Esophagus (tissue), 2 donors: ENCODE data around the gene ACTR3. TPM values are rescaled to one million over a fixed set of nuclear protein-coding genes. Genes with fewer than 3 reads are reported as not detected.
A peak's percentile ranks its signal among the peaks of the same experiment; 100 is the strongest.
"Not testable (repeated sequence)": the region's sequence is repeated elsewhere in the genome, so short reads cannot be mapped to it uniquely, and the experiment has no call there.

Experiments used
- H3K27ac ChIP-seq, 2 donors: one replicate each; pipeline ENCODE4 v1.5.1; 2013; ENCODE audit warnings: low read depth in 2 of 2, mild to moderate bottlenecking in 2 of 2, inconsistent platforms in 1 of 2, low read length in 1 of 2, moderate library complexity in 1 of 2
- H3K27me3 ChIP-seq, 2 donors: one replicate each; pipeline ENCODE4 v1.6.1; 2013; ENCODE audit warnings: low read length in 2 of 2, control low read depth in 1 of 2, mild to moderate bottlenecking in 1 of 2; ENCODE audit not compliant: insufficient read depth in 2 of 2, control insufficient read depth in 1 of 2
- H3K36me3 ChIP-seq, 2 donors: one replicate each; pipeline ENCODE4 v1.6.1; 2013; ENCODE audit warnings: low read length in 1 of 2; ENCODE audit not compliant: control insufficient read depth in 2 of 2, insufficient read depth in 2 of 2
- H3K4me1 ChIP-seq, 2 donors: one replicate each; pipeline ENCODE4 v1.6.1; 2013; ENCODE audit warnings: low read length in 1 of 2; ENCODE audit not compliant: control insufficient read depth in 2 of 2, insufficient read depth in 2 of 2
- H3K4me3 ChIP-seq, 2 donors: one replicate each; pipeline ENCODE4 v1.5.1; 2013; ENCODE audit warnings: low read length in 2 of 2, mild to moderate bottlenecking in 2 of 2, low read depth in 1 of 2, moderate library complexity in 1 of 2
- H3K9me3 ChIP-seq, 2 donors: one replicate each; pipeline ENCODE4 v1.6.1; 2013; ENCODE audit warnings: mild to moderate bottlenecking in 2 of 2, low read depth in 1 of 2, low read length in 1 of 2, moderate library complexity in 1 of 2; ENCODE audit not compliant: control insufficient read depth in 2 of 2, insufficient read depth in 1 of 2
- WGBS, 2 donors: extraction: QIAGEN DNeasy Blood & Tissue Kit; methylation state at CpG; one replicate each; pipeline ENCODE4 v1.1.7; 2013; 5-methylcytosine and 5-hydroxymethylcytosine counted together
- polyA plus RNA-seq, 2 donors: library from polyadenylated mRNA; stranded (reverse); fragments of 200-250 nt; gene quantifications; one replicate each; pipeline ENCODE4 v1.2.3, GENCODE V29; 2013
- donor health status: healthy with polysubstance abuse.
- donor health status: Bipolar disorder and iron deficiency.

The ACTR3 gene
- 100 to 1,000 TPM in 1 of 2 donors, 10 to 100 TPM in 1; 57.2 to 155 TPM for polyA plus RNA-seq

GRCh38 chr2:113889471-113890252, at the start of gene ACTR3:
TSS of gene ACTR3 (plus strand) at chr2:113890089. CDS start at chr2:113890280, 191 bp downstream.
- Histone ChIP-seq H3K4me3 (peak within 1 kb of the TSS; percentile 90 to 96), H3K9me3 (no peaks in the 10 kb centered on the region), H3K36me3 (no peaks in the 10 kb centered on the region), H3K4me1 (peaks cover 0 to 10% of the 10 kb centered on the region in 2 donors), H3K27me3 (no peaks in the 10 kb centered on the region), H3K27ac (peak within 1 kb of the TSS; percentile 95 to 99)
- WGBS, 2 donors = 1% methylated on average over 48 to 51 of the region's 51 CpGs

- Histone ChIP-seq H3K27me3 (no peaks in the 10 kb centered on the region), H3K36me3 (no peaks in the 10 kb centered on the region), H3K27ac (no peak overlapping the region), H3K4me3 (no peak overlapping the region), H3K9me3 (no peaks in the 10 kb centered on the region), H3K4me1 (no peaks in the 10 kb centered on the region)
- WGBS, 2 donors = 83 to 84% methylated on average over 7 of the region's 7 CpGs
Measured at GRCh38 chr2:113840518-113840917, 49.4 kb upstream of the ACTR3 start.

DNA sequence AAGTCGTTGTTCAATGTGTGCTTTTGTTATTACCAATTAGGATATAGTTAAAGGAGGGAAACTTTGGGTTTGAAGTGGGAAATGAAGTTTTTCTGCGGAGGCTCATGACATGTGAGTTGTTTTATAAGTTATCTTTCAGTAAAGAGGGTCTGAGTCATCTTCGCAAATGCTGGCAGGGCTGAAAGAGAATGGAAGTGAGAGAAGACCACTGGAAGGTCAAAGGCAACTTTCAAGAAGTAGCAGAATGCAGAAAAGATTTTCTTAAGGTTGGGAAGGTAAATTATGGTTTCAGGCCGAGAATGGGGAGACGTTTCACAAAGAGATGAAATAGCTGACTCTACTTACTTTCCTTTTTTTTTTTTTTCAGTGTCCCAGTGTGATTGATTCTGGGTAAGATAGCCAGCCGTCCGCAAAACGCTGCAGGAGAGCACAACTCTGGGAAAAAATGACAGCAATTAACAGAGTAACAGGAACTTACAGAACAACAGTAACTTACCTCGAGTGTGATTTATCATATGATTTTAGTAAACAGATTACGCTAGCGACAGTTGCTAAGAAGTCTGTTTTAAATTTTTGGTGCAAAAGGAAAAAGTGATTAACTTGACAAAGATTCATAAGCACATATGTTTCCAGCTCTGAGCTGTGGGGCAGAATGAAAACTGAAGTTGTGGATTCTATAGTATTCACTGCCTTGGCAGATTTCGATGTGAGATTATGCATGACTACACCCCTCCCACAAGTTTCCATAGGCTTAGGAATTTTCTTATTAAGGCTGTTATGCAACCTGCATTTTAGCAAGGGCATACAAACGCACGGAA, 46.8 kb upstream of the ACTR3 start:
- H3K27me3 ChIP-seq = no peaks in the 10 kb centered on the region
- no peaks in the 10 kb centered on the region for H3K36me3 ChIP-seq
- H3K27ac ChIP-seq = peak overlapping the region; percentile 48 to 77
- no peaks in the 10 kb centered on the region for H3K9me3 ChIP-seq
- no peak overlapping the region for H3K4me3 ChIP-seq
- no peaks in the 10 kb centered on the region for H3K4me1 ChIP-seq
- WGBS, 2 donors = 44 to 64% methylated on average over 14 of the region's 14 CpGs

GRCh38 chr2:113843737-113844050, 46.2 kb upstream of the ACTR3 start:
- H3K27me3 ChIP-seq, H3K36me3 ChIP-seq, H3K9me3 ChIP-seq, H3K4me1 ChIP-seq, H3K4me3 ChIP-seq: not testable (repeated sequence)
- peak overlapping the region in 1 of 2 donors; percentile 61 for H3K27ac ChIP-seq
- WGBS, 2 donors = 58 to 81% methylated on average over 4 of the region's 4 CpGs

GRCh38 chr2:113845261-113845660, 44.6 kb upstream of the ACTR3 start:
- H3K36me3 ChIP-seq = no peaks in the 10 kb centered on the region
- WGBS, 2 donors = 63 to 88% methylated on average over 3 of the region's 3 CpGs
- H3K9me3 ChIP-seq = no peaks in the 10 kb centered on the region
- H3K27me3 ChIP-seq = no peaks in the 10 kb centered on the region
- H3K27ac ChIP-seq = no peak overlapping the region
- no peaks in the 10 kb centered on the region for H3K4me1 ChIP-seq
- H3K4me3 ChIP-seq = no peak overlapping the region

DNA sequence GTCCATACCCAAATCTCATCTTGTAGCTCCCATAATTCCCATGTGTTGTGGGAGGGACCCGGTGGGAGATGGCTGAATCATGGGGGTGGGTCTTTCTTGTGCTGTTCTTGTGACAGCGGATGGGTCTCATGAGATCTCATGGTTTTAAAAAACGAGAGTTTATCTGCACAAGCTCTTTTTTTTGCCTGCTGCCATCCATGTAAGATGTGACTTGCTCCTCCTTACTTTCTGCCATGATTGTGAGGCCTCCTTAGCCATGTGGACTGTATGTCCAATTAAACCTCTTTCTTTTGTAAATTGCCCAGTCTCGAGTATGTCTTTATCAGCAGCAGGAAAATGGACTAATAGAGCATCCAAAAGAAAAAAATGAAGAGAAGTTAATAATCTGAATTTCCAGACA, 44.1 kb upstream of the ACTR3 start:
- not testable (repeated sequence) for H3K27ac ChIP-seq
- 83 to 88% methylated on average over 4 of the region's 4 CpGs for WGBS, 2 donors

DNA sequence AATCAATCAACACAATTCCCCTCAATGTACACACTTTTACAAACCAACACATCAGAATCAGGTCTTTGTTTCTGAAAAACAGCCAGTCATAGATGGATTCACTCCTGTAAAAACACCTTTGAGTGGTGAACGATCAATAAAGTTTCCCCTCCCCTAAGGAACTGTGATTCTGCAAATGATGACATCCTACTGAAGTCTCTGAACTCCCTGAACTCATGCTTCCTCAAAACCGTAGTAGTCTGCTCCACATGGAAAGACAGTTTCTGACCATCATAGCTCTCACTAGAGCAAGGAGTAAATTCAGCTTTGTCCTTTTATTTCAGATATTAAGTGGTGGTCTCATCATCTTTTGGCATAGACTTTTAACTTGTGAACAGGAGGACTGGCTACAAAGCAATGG, 43.5 kb upstream of the ACTR3 start:
- H3K4me3 ChIP-seq = no peak overlapping the region
- H3K27ac ChIP-seq = no peak overlapping the region
- H3K27me3 ChIP-seq = no peaks in the 10 kb centered on the region
- H3K36me3 ChIP-seq = no peaks in the 10 kb centered on the region
- 74 to 75% methylated on average over 2 of the region's 2 CpGs for WGBS, 2 donors
- H3K4me1 ChIP-seq = no peaks in the 10 kb centered on the region
- no peaks in the 10 kb centered on the region for H3K9me3 ChIP-seq

More for the DNA sequence above, 44.1 kb upstream of the ACTR3 start:
- not testable (repeated sequence) for H3K4me3 ChIP-seq, H3K9me3 ChIP-seq, H3K36me3 ChIP-seq, H3K27me3 ChIP-seq, H3K4me1 ChIP-seq

GRCh38 chr2:113847144-113847543, 42.7 kb upstream of the ACTR3 start:
- H3K27me3 ChIP-seq = no peaks in the 10 kb centered on the region
- H3K4me1 ChIP-seq = no peaks in the 10 kb centered on the region
- no peak overlapping the region for H3K4me3 ChIP-seq
- no peaks in the 10 kb centered on the region for H3K36me3 ChIP-seq
- 75 to 76% methylated on average over 4 of the region's 4 CpGs for WGBS, 2 donors
- H3K27ac ChIP-seq = peak overlapping the region in 1 of 2 donors; percentile 7
- no peaks in the 10 kb centered on the region for H3K9me3 ChIP-seq

- H3K27me3 ChIP-seq = no peaks in the 10 kb centered on the region
- H3K9me3 ChIP-seq = no peaks in the 10 kb centered on the region
- H3K27ac ChIP-seq = peak overlapping the region; percentile 54 to 68
- no peak overlapping the region for H3K4me3 ChIP-seq
- H3K36me3 ChIP-seq = no peaks in the 10 kb centered on the region
- no peaks in the 10 kb centered on the region for H3K4me1 ChIP-seq
- WGBS, 2 donors = 61 to 64% methylated on average over 6 of the region's 6 CpGs
Measured at GRCh38 chr2:113848758-113849415, 41.0 kb upstream of the ACTR3 start.
